NCI-H2196 (cell line): ENCODE data around the gene OVOL2.

Experiments used
- DNase-seq: peaks from one replicate; lab custom pipeline; 2025; ENCODE audit not compliant: unreplicated experiment; lab: John Stamatoyannopoulos, UW

Gene OVOL2

GRCh38 chr20:17992224-17992637 is 65.5 kb downstream of the OVOL2 start:
- no peak for DNase-seq

- DNase-seq: no peak
Observed at GRCh38 chr20:17990278-17990972, 67.3 kb downstream of the OVOL2 start.

GRCh38 chr20:17987988-17988387 is 69.7 kb downstream of the OVOL2 start:
- DNase-seq: no peak

- DNase-seq: no peak
Observed at GRCh38 chr20:17985388-17986018, 72.2 kb downstream of the OVOL2 start.

- DNase-seq: no peak
Observed at GRCh38 chr20:17976305-17976704, 81.4 kb downstream of the OVOL2 start.
